Posterior cingulate gyrus (tissue), 11 donors: ENCODE measurements around the gene TPD52L1.

ENCODE experiments used
- DNase-seq, 10 donors: peaks; one replicate each; pipeline versions ENCODE4 v3.0.0 to v3.0.0-alpha.2; 2020 to 2021; ENCODE audit warnings: mixed read lengths in 3 of 10
- intact Hi-C: fragments of 100-400 bp; cut with DNase I; formaldehyde crosslinking; loops from one replicate; pipeline ENCODE4 v1.15.1; 2023

The TPD52L1 gene

GRCh38 chr6:125203395-125203794 is 49.8 kb downstream of the TPD52L1 start:
- intact Hi-C loops: no loop called here
- DNase-seq: no peak

- intact Hi-C loops: no loop called here
- no peak for DNase-seq
Measured at GRCh38 chr6:125205931-125206330, 52.4 kb downstream of the TPD52L1 start.

- intact Hi-C loops: no loop called here
- no peak for DNase-seq
Measured at GRCh38 chr6:125206389-125206788, 52.8 kb downstream of the TPD52L1 start.

- intact Hi-C loops: no loop called here
- DNase-seq: no peak
Measured at GRCh38 chr6:125207956-125208355, 54.4 kb downstream of the TPD52L1 start.

GRCh38 chr6:125208625-125209249 is 55.2 kb downstream of the TPD52L1 start:
- DNase-seq: no peak
- intact Hi-C loops: no loop called here

- DNase-seq: no peak
Measured at GRCh38 chr6:125210667-125211066, 57.1 kb downstream of the TPD52L1 start.

GRCh38 chr6:125211352-125211751 is 57.8 kb downstream of the TPD52L1 start:
- intact Hi-C loops: no loop called here

More at GRCh38 chr6:125210667-125211066, 57.1 kb downstream of the TPD52L1 start:
- intact Hi-C loops: no loop called here

GRCh38 chr6:125212377-125212776 is 58.8 kb downstream of the TPD52L1 start:
- intact Hi-C loops: no loop called here
- DNase-seq: no peak

More at GRCh38 chr6:125211352-125211751, 57.8 kb downstream of the TPD52L1 start:
- no peak for DNase-seq

- intact Hi-C loops: no loop called here
- DNase-seq: no peak
Measured at GRCh38 chr6:125213939-125214338, 60.4 kb downstream of the TPD52L1 start.

GRCh38 chr6:125215252-125215819 is 61.8 kb downstream of the TPD52L1 start:
- DNase-seq: no peak
- intact Hi-C loops: no loop called here

GRCh38 chr6:125216015-125216414 is 62.4 kb downstream of the TPD52L1 start:
- intact Hi-C loops: no loop called here
- no peak for DNase-seq

- intact Hi-C loops: no loop called here
- no peak for DNase-seq
Measured at GRCh38 chr6:125217369-125217768, 63.8 kb downstream of the TPD52L1 start.

GRCh38 chr6:125217992-125218391 is 64.4 kb downstream of the TPD52L1 start:
- intact Hi-C loops: no loop called here
- no peak for DNase-seq

- intact Hi-C loops: no loop called here
- no peak for DNase-seq
Measured at GRCh38 chr6:125219361-125219895, 65.9 kb downstream of the TPD52L1 start.

- intact Hi-C loops: no loop called here
- peak in 1 of 10 donors; percentile 14 for DNase-seq
Measured at GRCh38 chr6:125220712-125221111, 67.1 kb downstream of the TPD52L1 start.

GRCh38 chr6:125222531-125223455 is 69.2 kb downstream of the TPD52L1 start:
- intact Hi-C loops: no loop called here
- no peak for DNase-seq

- intact Hi-C loops: no loop called here
- DNase-seq: no peak
Measured at GRCh38 chr6:125224231-125224861, 70.8 kb downstream of the TPD52L1 start.

GRCh38 chr6:125227244-125227643 is 73.7 kb downstream of the TPD52L1 start:
- intact Hi-C loops: no loop called here
- no peak for DNase-seq

GRCh38 chr6:125228981-125229479 is 75.5 kb downstream of the TPD52L1 start:
- intact Hi-C loops: no loop called here
- DNase-seq: no peak

GRCh38 chr6:125230674-125231073 is 77.1 kb downstream of the TPD52L1 start:
- intact Hi-C loops: no loop called here
- DNase-seq: no peak

- no peak for DNase-seq
Measured at GRCh38 chr6:125231133-125231532, 77.6 kb downstream of the TPD52L1 start.

More at GRCh38 chr6:125231133-125231532, 77.6 kb downstream of the TPD52L1 start:
- intact Hi-C loops: no loop called here
